WERI-Rb-1 (cell line): ENCODE results near the gene IMP3.

ENCODE experiments used
- DNase-seq: peaks from one replicate; pipeline ENCODE4 v3.0.0-alpha.2; 2020
- H3K27ac ChIP-seq: fragments of 250-450 bp; sonication (Bioruptor Pico); 2 replicates; pipeline ENCODE4 v1.5.1; 2020; ENCODE audit warnings: mild to moderate bottlenecking, moderate library complexity
- H3K27me3 ChIP-seq: fragments of 250-450 bp; sonication (Bioruptor Pico); 2 replicates; pipeline ENCODE4 v1.5.1; 2021; ENCODE audit warnings: mild to moderate bottlenecking, low read depth, moderate library complexity; ENCODE audit not compliant: insufficient read depth, severe bottlenecking
- H3K36me3 ChIP-seq: fragments of 250-450 bp; sonication (Bioruptor Pico); 2 replicates; pipeline ENCODE4 v1.5.1; 2020; ENCODE audit warnings: mild to moderate bottlenecking, moderate library complexity
- H3K4me3 ChIP-seq: 2 replicates; pipeline ENCODE4 v1.5.1; 2011; ENCODE audit warnings: low read depth, mild to moderate bottlenecking, control low read depth, low read length
- H3K9me3 ChIP-seq: fragments of 250-450 bp; sonication (Bioruptor Pico); 2 replicates; pipeline ENCODE4 v1.5.1; 2021; ENCODE audit warnings: mild to moderate bottlenecking, moderate library complexity; ENCODE audit not compliant: severe bottlenecking
- CTCF ChIP-seq: IDR thresholded peaks from 2 replicates; pipeline ENCODE4 v1.5.1; 2011; ENCODE audit warnings: low read depth, mild to moderate bottlenecking, control low read depth, inconsistent platforms, low read length

IMP3 gene

GRCh38 chr15:75648156-75649000, 8.4 kb upstream of the IMP3 start:
- peak; percentile 30 for DNase-seq
- peak overlapping the region; percentile 87 for H3K4me3 ChIP-seq
- TF ChIP-seq CTCF = no peak
- H3K27me3 ChIP-seq = no peaks in the 10 kb centered on the region
- H3K27ac ChIP-seq = peak overlapping the region; percentile 67
- H3K36me3 ChIP-seq = peaks cover 10% of the 10 kb centered on the region
- H3K9me3 ChIP-seq = no peaks in the 10 kb centered on the region

GRCh38 chr15:75647370-75648155, 7.5 kb upstream of the IMP3 start, which contains the start of gene SNX33:
TSS of gene SNX33 (plus strand) at chr15:75647912. CDS start at chr15:75649103, 1,191 bp downstream.
- TF ChIP-seq CTCF = peak; percentile 65
- DNase-seq = peak; percentile 79
- Histone ChIP-seq H3K4me3 (peak within 1 kb of the TSS; percentile 87), H3K27ac (peak within 1 kb of the TSS; percentile 67), H3K9me3 (no peaks in the 10 kb centered on the region), H3K36me3 (peaks cover 10% of the 10 kb centered on the region), H3K27me3 (no peaks in the 10 kb centered on the region)

- Histone ChIP-seq H3K4me3 (peak overlapping the region; percentile 87), H3K9me3 (no peaks in the 10 kb centered on the region), H3K27ac (peak overlapping the region; percentile 67; the same call in 1 of the 2 replicates), H3K36me3 (peaks cover 10% of the 10 kb centered on the region), H3K27me3 (no peaks in the 10 kb centered on the region)
- TF ChIP-seq CTCF = no peak
- DNase-seq = no peak
Observed at GRCh38 chr15:75646944-75647364, 6.9 kb upstream of the IMP3 start.

GRCh38 chr15:75646112-75646943, 6.3 kb upstream of the IMP3 start:
- no peak for TF ChIP-seq CTCF
- no peak overlapping the region for H3K27ac ChIP-seq
- H3K27me3 ChIP-seq = no peaks in the 10 kb centered on the region
- H3K9me3 ChIP-seq = no peaks in the 10 kb centered on the region
- DNase-seq = no peak
- peak overlapping the region; percentile 87 for H3K4me3 ChIP-seq
- peaks cover 10% of the 10 kb centered on the region for H3K36me3 ChIP-seq

GRCh38 chr15:75644376-75644775, 4.4 kb upstream of the IMP3 start:
- Histone ChIP-seq H3K27me3 (no peaks in the 10 kb centered on the region), H3K27ac (no peak overlapping the region), H3K9me3 (no peaks in the 10 kb centered on the region), H3K4me3 (no peak overlapping the region), H3K36me3 (peaks cover 5% of the 10 kb centered on the region)
- no peak for DNase-seq
- no peak for TF ChIP-seq CTCF
